Islet precursor cell (in vitro differentiated cells): Measurements from ENCODE around the gene RFTN2.
"Not testable (repeated sequence)": the region's sequence is repeated elsewhere in the genome, so short reads cannot be mapped to it uniquely, and the experiment has no call there.

ENCODE experiments used
- DNase-seq: peaks from one replicate; pipeline ENCODE4 v3.0.0-alpha.2; 2018

Gene RFTN2

DNA sequence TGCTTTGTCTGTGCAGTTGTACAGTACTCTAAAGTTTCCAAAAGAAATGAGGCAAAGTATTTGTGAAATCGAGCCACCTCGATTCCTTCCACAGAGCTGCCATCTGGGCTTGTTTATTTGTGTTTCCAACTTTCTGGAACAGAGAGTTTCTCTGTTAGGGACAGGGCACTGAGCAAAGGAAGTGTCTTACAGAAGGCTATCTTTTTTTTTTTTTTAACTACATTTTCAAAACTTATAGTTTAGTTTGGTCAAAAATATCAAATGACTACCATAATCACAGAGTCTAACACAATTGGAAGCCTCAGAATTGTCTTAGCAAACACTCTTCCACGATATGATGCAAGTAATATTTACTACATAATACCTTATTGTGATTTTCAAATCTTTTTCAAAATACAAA is 796 bp downstream of the RFTN2 start:
- DNase-seq = no peak

- no peak for DNase-seq
Observed at GRCh38 chr2:197674060-197674459, 1.3 kb downstream of the RFTN2 start.

GRCh38 chr2:197673606-197674005 is 1.8 kb downstream of the RFTN2 start:
- DNase-seq = no peak

DNA sequence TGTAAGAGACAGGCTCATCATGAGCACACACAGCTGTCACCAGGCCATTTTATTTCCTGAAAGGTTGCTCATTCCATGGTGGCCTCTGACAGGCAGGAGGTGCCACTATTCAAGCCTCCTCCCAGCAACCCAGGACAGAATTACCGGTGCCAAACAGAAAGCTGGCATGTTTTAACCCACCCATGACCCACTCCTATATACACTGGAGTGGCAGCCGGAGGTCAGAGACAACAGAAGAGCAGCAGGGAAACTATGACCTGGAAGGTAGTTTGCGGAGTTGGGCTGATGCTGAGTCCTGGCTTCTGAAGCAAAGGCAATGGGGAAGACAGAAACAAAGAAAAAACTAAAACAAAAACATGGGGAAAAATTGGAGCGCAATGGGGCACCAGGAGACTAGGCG is 2.3 kb downstream of the RFTN2 start:
- no peak for DNase-seq

DNA sequence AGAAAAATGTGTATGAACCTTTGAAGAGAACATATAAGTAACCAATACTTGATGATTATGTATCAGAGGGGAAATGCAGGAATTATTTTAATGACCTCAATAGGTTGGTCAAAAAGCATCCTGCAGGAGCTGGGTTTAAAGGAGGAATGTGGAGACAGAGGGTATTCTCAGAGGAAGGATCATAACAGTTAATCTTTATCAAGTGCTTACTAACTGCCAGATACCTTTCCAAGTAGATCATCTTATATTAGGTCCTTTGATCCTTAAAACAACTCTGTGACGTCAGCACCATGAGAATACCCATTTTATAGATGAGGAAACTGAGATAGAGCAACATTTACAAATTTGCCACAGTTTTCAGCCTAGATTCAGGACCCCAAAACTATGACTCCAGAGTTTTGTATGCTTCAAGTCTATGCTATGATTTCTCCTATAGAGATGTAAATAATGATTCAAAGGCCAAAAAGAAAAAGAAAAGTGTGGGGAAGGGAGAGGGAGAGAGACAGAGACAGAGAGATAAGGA is 3.0 kb downstream of the RFTN2 start:
- no peak for DNase-seq

GRCh38 chr2:197669077-197669476 is 6.3 kb downstream of the RFTN2 start:
- DNase-seq = no peak

DNA sequence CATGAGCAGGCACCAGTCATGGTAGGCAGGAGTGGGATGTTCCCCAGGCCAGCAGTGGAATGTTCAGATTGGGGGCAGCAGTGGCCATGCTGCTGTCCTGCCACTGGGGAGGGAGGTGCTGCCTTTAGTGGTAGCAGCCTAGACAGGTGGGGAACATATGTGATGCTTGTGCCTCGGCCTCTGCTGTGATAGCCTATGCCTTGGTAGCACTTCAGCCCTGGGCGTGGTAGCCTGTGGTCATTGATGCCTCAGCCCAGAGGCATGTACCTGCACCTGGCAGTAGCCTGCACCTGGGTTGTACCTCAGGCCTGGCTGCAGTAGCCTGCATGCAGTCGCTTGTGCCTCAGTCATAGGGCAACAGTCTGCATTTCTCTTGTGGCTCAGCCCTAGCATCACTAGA is 7.1 kb downstream of the RFTN2 start:
- no peak for DNase-seq

DNA sequence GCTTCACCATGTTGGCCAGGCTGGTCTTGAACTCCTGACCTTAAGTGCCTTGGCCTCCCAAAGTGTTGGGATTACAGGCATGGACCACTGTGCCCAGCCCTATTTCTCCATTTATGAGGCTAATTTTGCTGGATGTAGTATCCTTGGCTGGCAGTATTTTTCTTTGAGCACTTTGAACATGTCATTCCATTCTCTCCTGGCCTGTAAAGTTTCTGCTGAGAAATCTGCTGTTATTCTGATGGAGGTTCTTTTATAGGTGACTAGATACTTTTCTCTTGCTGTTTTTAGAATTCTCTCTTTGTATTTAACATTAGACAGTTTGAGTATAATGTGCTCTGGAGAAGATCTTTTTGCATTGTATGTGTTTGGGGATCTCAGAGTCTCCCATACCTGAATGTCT is 9.1 kb downstream of the RFTN2 start:
- DNase-seq = no peak

DNA sequence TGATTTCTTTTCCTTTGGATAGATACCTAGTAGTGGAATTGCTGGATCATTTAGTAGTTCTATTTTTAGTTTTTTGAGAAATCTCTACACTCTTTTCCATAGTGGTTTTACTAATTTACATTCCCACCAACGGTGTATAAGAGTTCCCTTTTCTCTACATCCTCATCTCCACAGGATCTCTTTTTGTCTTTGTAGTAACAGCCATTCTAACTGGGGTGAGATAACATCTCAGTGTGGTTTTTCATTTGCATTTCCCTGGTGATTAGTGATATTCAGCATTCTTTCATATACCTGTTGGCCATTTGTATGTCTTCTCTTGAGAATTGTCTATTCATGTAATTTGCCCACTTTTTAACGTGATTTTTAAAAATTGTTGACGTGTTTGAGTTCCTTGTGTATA is 13.8 kb downstream of the RFTN2 start:
- DNase-seq = no peak

DNA sequence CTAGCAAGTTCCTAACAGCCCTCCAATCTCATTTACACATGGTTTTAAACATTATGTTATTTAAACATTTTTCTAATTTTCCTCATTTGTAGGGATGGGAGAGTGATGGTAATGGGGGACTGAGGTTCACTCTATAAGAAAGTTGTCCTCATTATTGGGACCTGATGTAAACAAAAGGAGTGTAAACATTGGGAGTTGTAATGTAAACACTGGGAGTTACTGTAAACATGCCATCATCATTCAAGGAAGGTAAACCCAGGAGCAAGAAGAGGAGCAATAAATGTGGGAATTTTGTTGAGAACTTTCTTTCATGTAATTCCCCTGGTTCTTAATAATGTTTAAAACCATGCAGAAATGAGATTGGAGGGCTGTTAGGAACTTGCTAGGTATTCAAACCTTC is 17.8 kb downstream of the RFTN2 start:
- DNase-seq = no peak

DNA sequence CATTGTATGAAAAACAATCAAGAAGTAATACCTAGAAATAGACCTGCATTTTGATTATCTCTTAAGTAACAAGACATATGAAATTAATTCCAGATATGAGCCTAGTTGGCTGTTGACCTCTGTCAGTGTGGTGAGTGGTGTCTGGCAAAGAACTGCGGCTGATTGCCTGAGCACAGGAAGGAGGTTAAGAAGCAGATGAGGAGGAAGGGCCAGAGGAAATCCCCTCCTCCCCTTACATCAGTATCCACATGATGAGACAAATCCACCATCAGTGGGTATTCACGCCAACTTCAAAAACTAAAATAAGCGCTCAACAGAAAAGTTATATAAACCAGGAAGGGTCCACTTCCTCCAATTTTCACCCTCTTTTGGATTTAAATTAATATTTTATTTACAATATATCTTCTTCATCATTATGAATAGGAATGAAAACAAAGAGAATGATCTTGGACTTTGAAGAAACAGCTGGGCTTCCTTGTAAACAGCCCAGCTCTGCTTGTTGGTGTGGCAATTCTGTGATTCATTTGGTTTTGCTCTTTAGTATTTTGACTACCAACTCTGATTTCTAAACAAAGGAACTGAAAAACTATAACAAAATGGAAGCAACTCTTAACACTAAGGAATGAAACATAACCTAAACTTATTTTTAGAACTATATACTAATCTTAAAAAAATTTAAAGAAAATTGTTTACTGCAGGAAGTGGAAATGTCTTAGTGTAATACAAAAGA is 27.3 kb downstream of the RFTN2 start:
- DNase-seq = no peak

- no peak for DNase-seq
Observed at GRCh38 chr2:197641666-197642065, 33.7 kb downstream of the RFTN2 start.

DNA sequence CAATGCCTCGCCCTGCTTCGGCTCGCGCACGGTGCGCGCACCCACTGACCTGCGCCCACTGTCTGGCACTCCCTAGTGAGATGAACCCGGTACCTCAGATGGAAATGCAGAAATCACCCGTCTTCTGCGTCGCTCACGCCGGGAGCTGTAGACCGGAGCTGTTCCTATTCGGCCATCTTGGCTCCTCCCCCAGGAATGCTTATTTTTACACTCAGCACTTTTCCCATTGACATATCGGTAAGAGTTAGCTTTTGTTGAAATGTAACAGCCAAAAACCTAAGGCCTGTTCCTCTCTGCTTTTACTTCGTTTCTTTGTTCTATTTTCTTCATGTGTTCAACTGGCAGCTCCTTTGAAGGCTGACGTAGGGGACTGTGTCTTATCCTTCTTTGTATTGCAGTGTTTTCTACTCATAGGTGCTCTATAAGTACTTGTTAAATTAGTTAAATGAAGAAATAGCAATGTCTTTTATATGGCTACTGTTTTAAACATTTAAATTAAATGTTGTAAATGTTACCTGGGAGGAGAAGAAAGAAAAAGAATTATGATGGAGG is 34.7 kb downstream of the RFTN2 start:
- not testable (repeated sequence) for DNase-seq

DNA sequence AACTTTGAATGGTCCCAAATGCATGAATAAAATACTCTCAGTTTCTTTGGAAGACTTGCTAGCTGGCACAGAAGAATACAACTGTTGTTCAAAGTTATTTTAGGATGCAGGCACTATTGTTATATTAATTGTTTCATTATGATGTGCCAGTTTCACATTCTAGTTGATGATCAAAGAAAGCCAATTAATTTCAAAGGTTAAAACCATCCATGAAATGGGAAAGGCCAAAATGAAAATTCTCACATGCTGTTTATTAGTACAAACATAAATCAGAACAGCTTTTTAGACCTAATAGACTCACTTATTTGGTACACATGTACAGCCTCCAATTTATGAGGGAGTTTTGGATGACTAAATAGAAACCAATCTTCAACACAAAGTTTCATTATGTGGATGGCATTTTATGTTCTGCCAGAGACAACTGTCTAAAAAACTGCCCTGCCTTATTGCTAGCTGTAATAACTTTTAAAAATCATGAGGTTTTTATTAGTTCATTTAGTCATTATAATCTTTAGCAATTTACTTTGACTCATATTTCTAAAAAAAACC is 42.2 kb downstream of the RFTN2 start:
- DNase-seq = no peak

GRCh38 chr2:197628043-197628500 is 47.3 kb downstream of the RFTN2 start:
- DNase-seq = peak; percentile 56

DNA sequence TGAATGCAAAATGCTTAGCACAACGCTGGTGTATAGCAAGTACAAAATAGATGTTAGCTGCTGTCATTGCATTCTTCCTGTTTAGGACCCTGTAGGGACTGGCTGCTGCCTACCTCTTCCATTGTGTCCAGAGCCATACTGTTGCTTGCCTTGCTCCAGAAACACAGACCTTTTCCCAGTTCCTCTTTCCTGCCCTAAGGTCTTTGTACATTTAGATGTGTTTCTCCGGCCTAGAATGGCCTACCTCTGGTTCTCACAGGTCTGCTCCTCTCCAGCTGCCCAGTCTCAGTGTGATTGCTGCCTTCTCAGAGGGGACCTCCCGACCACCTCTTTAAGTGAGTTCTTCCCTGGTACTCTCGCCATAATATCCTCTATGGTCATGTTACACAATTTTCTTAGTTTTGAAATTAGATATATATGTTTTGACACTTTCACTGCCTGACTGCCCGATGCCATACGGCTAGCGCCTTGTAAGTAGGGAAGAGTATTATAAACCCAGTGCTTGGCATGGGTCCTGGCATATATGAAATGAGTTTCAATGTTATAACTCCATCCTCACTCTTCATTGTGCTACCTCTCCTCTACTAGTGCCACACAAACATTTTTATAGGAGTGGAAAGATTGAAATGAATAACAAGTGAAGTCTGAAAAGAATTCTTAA is 48.3 kb downstream of the RFTN2 start:
- no peak for DNase-seq

DNA sequence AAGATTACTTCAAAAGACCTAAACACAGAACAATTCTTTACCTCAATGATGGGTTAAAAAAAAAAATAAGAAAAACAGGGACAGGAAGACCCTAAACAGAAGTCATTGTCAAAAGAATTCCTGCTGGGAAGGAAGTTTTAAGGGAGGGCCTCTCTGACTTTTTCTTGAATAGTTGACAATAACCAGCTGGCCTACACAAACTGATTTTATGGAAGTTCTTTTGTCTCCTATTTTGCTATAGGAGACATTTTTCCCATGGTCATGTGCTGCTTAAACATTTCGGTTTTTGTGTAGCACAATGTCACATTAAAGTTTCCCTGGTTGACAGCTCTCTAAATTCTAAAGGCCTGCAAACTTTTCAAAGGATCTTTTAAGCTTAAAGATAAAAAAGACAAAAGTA is 55.3 kb downstream of the RFTN2 start:
- no peak for DNase-seq

- no peak for DNase-seq
Observed at GRCh38 chr2:197615016-197615652, 60.3 kb downstream of the RFTN2 start.

GRCh38 chr2:197614532-197614931 is 60.9 kb downstream of the RFTN2 start:
- DNase-seq = no peak

DNA sequence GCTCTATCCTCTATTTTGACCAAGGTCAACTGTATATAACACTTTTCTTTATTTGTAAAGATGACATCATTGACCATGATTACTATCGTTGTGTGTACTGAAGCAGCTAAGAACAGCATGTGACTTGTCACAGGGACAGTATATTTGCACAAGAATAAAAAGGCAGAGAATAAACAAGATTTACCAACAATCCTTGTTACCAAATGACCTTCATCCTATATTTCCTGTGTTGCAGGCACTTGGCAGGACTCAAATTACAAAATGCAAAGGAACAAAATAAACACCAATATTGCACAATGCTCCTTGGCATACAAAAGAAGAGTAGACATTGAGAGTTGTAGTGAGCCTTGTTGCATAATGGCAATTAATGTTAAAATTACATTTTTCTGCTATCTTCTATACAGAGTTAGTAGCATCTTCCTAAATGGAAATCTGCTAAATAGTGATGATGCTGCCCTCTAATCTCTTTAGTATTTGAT is 61.8 kb downstream of the RFTN2 start:
- no peak for DNase-seq

DNA sequence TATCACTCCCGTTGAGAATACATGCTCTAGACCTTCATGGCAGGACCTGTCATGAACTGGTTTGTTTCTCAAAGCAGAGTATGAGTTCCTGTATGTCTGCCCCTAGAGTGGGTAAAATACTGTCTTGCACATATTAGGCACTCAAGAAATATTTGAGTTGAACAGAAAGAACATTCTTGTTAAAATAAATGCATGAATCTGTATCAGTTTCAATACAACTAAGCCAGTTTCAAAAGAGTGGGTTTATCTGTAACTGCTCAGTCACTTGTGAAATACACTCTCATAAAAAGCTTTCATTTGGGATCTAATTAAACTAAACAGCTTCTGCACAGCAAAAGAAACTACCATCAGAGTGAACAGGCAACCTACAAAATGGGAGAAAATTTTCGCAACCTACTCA is 69.2 kb downstream of the RFTN2 start:
- no peak for DNase-seq

- no peak for DNase-seq
Observed at GRCh38 chr2:197604117-197604860, 71.1 kb downstream of the RFTN2 start.
